ENCODE results near the gene KIAA1217.
A peak's percentile ranks its signal among the peaks of the same experiment; 100 is the strongest.

Gene KIAA1217

DNA sequence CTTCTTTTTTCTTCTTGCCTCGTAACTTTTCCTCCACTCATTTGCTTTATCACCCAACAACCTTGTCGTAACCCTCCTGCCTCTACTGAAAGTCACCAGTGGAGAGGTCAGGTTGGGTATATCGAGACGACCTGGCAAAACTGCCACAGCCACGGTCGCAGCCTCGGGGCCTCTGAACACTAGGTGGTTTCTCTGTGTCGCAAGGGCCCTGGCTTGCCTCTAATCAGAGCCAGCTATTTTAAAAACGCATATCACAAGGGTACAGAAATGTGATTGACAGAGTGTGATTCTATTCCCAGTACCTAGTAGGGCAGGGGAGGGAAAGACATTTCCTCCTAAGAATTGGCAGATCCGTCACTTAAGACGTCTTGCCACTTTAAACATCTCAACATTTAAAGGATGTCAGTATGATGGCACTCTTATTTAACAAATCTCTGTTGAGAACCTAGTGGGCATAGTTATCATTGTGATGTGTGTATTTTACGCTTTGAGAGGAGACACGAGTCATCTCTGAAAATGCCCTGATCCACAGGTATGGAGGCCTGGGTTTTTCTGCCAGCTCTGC is 317.2 kb downstream of the KIAA1217 start:
- no peak for DNase-seq

DNA sequence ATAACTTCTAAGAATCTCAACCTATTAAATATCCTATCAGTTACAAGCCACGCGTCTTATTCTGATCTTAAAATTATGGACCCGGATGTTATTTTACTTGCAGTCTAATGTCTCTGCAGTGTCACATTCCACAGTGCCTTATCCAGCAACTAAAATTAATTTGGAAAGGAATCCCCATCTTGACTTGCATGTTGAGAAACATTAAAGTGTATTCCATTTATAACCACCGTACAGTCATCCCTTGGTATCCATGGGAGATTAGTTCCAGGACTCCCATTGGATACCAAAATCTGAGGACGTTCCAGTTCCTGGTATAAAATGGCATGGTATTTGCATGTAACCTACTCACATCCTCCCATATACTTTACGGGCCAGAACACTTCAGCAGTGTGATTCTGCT is 320.0 kb downstream of the KIAA1217 start:
- DNase-seq: no peak

DNA sequence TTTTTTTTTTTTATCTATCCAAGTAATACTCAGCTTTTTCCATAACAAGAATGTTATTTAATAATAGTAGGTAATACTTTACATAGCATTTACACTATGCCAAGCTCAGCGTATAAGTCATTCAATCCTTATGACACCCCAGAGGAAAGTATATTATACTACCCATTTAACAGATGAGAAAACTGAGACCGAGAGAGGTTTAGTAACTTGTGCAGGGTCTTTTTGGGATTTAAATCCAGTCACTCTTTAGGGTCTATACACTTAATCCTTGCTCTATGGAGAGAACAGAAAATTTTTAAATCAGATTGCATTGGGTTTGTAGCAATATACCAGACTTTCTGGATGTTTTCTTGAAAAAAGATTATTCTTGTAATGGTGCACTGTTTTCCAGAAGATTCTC is 322.5 kb downstream of the KIAA1217 start:
- no peak for DNase-seq

DNA sequence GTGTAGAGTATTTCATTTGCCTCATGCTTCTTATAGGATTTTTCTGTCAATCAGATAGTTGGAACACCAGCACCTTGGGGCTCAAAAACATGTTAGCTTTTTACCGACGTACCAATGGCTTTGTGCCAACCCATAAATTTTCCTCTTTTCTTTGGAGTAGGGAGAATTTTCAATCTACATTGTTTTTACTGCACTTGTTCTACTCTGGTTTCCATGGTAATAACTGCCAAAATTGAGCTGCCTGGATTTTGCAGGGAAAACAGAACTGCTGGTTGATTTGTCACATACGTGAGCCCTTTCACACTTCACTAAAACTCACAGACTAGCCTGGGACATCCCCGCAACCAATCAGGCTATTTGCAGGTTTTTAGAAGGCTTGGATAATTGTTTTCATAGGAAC is 325.0 kb downstream of the KIAA1217 start:
- no peak for DNase-seq

DNA sequence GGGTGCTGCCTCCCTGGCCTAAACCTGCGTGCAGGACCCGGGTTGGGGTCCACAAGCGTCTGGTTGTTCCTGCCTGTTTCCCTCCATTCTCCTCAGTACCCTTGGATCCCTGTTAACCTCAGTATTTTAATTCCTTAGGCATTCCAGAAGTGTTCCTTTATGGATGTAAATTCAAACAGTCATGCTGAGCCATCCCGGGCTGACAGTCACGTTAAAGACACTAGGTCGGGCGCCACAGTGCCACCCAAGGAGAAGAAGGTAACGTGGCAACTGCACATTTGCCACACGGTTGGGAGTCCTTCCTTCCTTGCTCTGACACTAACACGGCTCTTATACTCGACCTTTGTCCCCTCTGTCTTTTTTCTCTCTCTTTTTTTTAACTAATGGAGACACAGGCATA is 327.7 kb downstream of the KIAA1217 start:
- no peak for DNase-seq

DNA sequence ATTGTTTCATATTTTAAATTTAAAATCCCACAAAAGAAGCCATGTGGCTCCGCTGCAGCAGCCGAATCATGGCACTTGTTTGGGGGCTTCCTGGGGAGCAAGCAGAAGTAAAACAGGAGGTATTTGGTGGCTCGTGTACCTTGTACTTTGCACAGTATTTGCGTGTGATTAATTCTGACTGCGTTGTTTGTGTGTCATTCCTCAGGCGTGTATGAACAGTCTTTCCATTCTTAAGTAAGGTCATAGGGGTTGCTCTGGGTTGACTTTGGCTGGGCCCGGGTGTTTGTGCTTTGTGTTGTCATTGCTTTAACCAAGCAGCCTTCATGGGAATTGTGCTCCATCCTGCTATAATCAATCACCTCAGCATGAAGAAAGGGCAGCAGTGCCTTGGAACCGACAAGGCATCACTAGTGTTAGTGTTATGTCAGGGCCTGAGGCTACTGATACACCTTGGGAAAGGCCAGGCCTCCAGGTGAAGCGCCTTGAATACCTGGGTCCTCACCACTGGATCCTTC is 332.4 kb downstream of the KIAA1217 start:
- no peak for DNase-seq

DNA sequence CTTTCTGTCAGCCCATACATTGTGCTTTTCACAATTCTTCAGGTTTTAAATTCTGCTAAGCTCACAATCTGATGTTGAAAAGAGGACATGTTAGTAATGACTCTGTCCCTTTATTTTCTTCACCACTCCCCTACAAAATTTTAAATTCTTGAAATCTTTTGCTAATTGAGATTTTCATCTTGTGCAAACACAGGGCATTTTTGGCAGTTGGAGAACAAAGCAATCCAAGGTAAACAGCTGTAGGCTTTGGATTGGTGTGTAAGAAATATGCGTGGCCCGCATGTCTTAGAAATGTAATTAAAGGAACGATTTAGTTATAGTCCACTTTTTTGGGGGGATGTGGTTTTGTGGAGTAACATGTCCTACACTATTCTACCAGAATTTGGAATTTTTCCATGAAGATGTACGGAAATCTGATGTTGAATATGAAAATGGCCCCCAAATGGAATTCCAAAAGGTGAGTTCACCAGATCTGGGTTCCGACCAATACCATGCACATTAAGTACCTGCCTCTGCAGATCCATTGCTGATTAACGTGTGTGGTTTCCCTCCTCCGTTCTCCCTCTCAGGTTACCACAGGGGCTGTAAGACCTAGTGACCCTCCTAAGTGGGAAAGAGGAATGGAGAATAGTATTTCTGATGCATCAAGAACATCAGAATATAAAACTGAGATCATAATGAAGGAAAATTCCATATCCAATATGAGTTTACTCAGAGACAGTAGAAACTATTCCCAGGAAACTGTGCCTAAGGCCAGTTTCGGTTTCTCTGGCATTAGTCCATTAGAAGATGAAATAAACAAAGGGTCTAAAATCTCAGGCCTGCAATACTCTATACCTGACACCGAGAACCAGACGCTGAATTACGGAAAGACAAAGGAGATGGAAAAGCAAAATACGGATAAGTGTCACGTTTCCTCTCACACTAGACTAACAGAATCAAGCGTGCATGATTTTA is 333.7 kb downstream of the KIAA1217 start:
- no peak for DNase-seq

DNA sequence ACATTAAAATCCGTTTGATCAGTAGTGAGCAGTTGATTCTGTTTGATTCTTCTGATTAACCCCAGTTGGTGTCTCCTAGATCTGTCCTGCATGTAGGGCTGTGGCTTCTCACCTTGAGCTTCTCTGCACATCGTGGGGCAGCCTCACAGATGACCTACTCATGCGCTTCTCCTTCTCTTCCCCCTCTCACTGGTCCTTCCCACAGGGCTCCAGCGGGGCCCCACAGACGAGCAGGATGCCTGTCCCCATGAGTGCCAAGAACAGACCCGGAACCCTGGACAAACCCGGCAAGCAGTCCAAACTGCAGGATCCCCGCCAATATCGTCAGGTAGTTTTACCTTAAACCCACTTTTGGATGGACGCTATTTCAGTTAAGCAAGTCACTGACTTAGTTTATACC is 335.8 kb downstream of the KIAA1217 start:
- no peak for DNase-seq

DNA sequence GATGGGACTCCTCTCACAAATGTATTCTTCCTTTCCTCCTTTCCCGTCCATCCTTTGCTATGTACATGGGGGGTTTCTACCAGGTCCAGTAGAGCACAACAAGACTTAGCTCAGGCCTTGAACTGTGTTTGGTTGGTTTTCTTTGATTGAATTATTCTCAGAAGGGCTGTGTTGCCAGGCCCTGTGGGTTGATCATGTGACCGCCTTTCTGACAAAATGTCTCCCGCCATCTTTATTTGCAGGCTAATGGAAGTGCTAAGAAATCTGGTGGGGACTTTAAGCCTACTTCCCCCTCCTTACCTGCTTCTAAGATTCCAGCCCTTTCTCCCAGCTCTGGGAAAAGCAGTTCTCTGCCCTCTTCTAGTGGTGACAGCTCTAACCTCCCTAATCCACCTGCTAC is 336.6 kb downstream of the KIAA1217 start:
- DNase-seq: no peak

DNA sequence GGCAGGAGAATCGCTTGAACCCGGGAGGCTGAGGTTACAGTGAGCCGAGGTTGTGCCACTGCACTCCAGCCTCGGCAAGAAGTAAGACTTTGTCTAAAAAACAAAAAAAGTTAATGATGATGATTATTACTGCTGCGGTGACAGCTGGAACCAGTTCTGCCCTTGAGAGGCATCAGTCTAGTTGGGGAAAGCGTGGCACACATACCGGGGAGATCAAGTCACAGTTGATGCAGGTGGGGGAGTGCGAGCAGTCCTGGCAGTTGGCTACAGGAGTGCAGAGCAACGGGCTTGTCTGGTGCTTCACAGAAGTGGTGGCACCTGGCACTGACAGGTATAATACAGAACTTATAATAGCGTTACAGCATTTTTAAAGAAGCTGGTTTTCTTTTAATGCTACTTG is 341.7 kb downstream of the KIAA1217 start:
- DNase-seq: no peak

DNA sequence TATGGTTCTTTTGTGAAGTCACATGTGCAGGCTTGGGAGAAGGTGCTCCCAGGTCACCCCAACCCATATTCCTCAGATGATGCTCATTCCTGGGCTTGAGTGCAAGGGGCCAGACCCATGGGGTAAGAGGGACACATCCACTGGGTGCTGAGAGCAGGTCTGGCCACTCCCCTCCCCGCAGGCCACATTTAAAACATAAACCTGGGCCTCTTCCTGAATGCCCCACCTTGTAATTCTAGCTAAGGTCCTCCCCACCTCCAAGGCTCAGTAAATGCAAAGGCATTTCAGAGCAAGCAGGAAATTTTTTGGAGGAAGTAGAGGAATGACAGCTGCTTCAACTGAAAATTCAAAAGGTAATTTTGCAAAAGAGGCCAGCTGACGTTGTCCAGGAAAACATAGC is 342.2 kb downstream of the KIAA1217 start:
- no peak for DNase-seq

DNA sequence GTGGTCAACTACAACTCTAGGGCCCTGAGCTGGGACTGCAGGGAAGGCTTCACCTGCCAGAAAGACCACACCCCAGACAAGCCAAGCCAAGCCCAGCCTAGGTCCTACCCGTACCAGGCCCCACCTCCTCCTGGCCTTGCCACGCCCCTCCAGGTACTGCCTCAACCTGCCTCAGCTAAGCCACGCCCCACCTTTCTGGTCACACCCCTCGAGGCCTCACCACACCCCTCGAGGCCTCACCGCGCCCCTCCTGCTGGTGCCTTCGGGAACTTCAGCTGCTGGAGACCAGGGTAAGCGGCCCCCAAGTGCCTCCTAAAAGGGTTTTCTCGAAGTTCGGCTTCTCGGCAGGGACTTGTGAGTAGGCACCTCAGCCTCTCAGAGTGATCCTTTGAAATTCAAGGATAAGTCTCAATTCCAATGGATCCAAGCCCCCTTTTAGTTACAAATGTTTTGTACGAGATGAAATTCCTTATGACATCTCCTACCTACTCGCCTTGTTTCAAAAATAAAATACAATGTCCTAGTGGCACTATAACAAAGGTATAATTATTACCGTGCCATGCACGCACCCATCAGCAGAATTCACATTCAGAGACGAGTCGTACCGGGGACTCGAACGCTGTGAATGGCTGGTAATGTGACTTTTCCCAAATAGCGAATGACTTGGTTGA is 343.5 kb downstream of the KIAA1217 start:
- DNase-seq: peak; percentile 50 to 54

DNA sequence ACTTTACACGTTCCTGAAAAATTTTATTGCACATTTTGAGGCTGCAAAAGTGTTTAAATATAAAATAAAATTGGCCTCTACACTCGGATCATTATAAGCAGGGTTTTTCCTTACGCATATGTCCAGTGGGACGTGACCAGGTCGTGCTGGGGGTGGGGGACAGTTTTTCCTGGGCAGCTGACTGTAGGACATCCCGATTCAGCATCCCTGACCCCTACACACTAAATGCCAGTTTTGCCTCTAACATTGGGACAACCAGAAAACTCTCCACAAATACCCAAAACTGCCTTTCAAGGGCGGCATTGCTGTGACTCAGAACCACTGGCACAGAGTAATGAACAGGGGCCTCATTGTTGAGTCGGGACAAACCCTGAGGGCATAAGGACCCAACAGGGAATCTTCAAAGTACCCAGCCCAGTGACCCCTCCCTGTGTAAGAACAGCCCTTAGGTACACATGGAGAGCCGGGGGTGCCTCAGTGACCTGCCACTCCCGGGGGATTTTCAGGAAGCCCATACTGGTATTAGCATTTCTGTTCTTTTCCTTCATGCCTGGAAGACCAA is 344.2 kb downstream of the KIAA1217 start:
- DNase-seq: no peak

DNA sequence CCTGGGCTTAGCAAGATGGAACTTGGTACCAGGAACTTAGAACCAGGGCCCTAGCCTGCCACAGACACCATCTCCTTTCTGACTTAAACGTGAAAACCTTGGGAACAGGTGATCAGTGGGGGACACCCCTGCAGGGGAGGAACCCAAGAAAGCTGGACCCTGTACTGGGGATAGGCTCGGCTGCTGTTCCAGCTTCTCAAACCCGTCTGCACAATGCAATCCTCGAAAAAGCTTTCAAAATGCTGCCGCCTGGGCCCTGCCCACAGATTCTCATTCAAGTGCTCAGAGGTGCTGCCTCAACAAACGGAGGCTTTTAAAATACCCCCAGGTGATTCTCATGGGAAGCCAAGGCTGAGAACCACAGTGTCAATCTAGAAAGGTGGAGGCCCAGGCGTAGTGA is 345.1 kb downstream of the KIAA1217 start:
- DNase-seq: no peak

DNA sequence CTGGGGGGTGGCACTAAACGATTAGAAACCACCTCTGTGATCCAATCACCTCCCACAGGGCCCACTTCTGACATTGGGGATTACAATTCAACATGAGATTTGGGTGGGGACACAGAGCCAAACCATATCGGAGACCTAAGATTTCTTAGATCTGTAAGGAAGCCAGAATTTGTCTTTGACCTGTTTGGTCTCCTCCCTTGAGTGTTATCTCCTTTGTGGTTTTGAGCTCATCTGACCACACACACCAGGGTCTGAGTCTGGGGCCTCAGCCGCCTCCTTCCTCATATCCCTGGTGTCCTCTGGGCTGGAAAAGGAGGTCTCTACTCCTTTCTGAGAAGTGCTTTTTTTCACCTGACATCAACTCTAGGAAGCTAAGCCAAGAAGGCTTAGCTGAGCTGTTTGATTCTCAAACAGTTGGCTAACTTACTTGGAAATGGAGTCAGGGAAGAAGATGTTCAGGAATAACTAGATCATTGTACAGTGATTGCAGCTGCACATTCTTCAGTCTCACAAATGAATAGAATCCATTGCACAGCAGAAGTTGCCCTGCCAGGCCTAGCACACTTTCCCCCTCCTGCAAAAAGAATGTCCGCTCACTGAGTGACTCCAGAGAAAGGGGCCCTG is 347.3 kb downstream of the KIAA1217 start:
- no peak for DNase-seq

DNA sequence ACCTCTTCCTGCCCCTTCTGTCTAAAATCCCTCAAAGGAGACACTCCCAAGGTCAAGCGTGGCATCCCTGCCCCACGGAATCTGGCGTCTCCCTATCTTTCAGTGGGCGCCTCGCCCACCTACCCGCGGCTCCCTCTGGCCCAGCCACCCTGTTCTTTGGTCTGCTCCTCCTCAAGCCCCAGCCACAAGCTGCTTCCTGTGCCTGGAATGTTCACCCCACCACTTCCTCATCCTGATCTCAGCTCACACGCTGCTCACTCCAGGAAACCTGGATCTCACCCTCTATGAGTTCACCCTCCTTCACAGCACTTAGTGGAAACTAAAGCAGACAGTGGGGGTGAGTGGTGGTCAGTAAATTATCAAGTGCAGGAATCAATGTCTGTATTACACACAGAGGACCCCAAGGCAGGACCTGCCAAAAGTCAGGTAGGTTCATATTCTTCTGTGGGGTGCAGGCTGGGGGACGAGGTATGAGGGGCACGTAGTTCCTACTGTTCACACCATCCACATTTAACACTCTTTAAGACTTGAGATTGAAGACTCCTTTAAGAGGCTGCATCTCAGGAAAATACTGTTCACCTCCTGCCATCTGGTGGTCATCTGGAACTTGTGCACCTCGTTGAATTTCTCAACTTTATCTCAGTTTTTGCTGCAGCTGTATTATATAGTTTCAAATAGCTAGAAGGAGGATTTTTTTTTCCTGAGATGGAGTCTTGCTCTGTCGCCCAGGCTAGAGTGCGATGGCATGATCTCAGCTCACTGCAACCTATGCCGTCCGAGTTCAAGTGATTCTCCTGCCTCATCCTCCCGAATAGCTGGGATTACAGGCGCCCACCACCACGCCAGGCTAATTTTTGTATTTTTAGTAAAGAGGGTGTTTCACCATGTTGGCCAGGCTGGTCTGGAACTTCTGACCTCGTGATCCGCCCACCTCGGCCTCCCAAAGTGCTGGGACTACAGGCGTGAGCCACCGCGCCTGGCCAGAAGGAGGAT is 348.1 kb downstream of the KIAA1217 start:
- DNase-seq: no peak

DNA sequence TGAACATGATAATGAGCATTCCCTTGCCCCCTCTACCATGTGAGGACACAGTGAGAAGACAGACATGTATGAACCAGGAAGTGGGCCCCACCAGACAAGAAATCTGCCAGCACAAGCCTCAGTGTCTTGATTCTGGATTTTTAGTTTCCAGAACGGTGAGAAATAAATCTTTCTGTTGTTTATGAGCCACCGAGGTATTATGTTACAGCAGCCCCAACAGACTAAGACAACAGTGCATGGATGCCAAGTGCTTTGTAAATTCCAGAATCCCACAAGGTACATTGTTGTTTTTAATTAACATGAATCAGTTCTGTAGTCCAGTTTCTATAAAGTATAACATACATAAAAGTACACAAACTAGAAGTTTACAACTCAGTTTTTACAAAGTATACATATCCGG is 352.5 kb downstream of the KIAA1217 start:
- DNase-seq: no peak

DNA sequence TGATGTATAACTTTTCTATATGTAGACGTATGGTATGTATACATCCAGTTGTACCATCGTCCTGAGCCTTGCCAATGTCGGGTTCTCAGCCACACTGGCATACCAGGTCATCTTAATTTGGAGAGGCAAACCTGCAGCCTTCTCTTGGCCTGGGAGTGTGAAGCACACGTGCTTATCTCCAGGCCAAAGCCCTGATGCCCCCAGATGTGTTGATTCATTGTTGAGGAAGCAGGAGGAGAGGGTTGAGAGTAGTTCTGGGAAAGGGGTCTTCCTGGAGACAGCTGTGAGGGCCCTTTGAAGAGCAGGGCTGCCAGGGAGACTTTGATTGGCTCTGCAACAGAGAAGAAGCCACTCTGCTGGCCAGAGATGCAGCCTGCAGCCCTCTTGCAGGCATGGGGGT is 359.1 kb downstream of the KIAA1217 start:
- DNase-seq: no peak

DNA sequence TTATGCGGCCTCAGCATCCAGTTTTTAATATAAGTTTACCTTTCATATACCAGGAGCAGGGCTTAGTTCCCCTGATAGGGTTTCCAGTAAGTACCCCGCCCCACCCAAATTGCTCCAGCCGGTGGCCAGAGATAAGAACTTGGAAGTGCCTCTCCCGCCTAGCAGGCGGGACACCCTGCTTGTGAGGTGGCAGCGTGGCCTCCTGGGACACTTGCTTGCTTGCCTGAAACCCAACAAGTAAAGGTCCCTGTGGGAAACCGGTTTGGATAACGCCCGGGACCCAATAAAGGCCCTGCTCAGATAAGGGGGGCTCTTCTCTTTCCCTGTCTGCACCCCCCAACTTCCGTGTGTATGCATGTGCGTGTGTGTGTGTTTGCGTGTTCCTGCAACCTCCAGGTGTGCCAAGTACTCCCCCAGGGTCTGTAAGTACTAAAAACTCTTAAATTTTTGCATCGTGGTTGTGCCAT is 360.4 kb downstream of the KIAA1217 start:
- DNase-seq: no peak

DNA sequence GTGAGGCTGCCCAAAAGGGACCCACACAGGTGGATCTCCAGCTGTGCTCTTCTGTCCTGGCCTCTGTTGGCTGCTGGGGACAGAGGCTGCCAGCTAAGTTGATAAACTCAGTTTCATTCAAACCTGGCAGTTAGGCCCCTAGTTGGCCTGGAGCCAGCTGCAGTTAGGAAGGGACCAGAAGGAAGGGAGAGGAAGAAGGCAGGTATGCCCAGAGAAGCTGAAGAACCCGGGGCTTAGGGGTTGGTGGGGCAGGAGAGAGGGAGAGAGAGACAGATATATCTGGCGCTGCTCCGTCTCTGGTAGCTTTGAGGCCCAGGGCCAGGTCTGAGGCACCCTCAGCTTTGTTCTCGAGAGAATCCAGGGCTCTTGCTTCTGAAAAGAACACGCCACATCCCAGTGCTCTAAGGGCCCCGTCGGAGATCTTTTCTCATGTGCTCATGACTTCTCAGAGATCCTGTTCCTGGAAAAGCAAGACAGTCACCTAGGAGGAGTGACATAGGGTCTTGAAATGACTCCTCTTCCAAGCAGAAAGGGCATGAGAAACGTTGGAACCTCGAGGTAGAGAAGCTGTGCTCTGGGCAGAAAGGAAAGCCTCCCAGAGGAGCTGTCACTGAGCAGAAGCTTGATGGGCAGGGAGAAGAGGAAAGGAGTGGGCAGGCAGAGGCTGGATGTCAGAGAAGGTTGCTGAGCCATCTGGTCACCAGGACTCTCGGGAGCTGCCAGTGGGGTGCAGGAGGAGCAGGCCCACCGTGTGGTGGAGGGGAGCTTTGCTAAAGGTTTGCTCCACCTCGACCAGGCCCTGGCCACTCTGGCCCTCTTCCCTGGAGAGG is 361.1 kb downstream of the KIAA1217 start:
- no peak for DNase-seq
